Neural cell (in vitro differentiated cells): ENCODE data around the gene HAUS6. TPM values are rescaled to one million over a fixed set of nuclear protein-coding genes. Genes with fewer than 3 reads are reported as not detected.

Experiments
- H2AFZ ChIP-seq: fragments of 200-600, 300-800 bp; sonication (generic), shearing (Covaris generic); 2 replicates; pipeline ENCODE4 v1.6.0; 2014; ENCODE audit warnings: low read depth, mild to moderate bottlenecking, antibody characterized with exemption, low read length, moderate library complexity
- H3F3A ChIP-seq: fragments of 200-600 bp; shearing (Covaris generic); 2 replicates; pipeline ENCODE4 v1.6.1; 2016; ENCODE audit warnings: mild to moderate bottlenecking, moderate library complexity, mixed read lengths, antibody characterized with exemption, low read length; ENCODE audit not compliant: insufficient read depth, poor library complexity, severe bottlenecking
- H3K27ac ChIP-seq: fragments of 200-600, 300-800 bp; sonication (generic), shearing (Covaris generic); 2 replicates; pipeline ENCODE4 v1.5.1; 2014; ENCODE audit warnings: mild to moderate bottlenecking, low read length, moderate library complexity
- H3K27me3 ChIP-seq: fragments of 300-800, 200-600 bp; sonication (generic), shearing (Covaris generic); 2 replicates; pipeline ENCODE4 v1.6.0; 2014; ENCODE audit warnings: mild to moderate bottlenecking, low read depth, low read length, moderate library complexity; ENCODE audit not compliant: insufficient read depth
- H3K36me3 ChIP-seq: fragments of 300-800, 200-600 bp; sonication (generic), shearing (Covaris generic); 2 replicates; pipeline ENCODE4 v1.5.1; 2014; ENCODE audit warnings: mild to moderate bottlenecking, antibody characterized with exemption, low read length, moderate library complexity; ENCODE audit not compliant: insufficient read depth
- H3K4me2 ChIP-seq: fragments of 300-800, 200-600 bp; sonication (generic), shearing (Covaris generic); 2 replicates; pipeline ENCODE4 v1.6.0; 2014; ENCODE audit warnings: mild to moderate bottlenecking, low read length
- H3K4me3 ChIP-seq: fragments of 300-800, 200-600 bp; sonication (generic), shearing (Covaris generic); 2 replicates; pipeline ENCODE4 v1.5.1; 2014; ENCODE audit warnings: mild to moderate bottlenecking, low read length, moderate library complexity
- H3K79me2 ChIP-seq: fragments of 200-600 bp; shearing (Covaris generic); replicated peaks from 2 replicates; pipeline ENCODE4 v1.6.0; 2014; ENCODE audit warnings: mild to moderate bottlenecking, low read length, moderate library complexity; ENCODE audit not compliant: insufficient read depth
- H3K9ac ChIP-seq: fragments of 300-800, 200-600 bp; sonication (generic), shearing (Covaris generic); 2 replicates; pipeline ENCODE4 v1.6.1; 2016; ENCODE audit warnings: mild to moderate bottlenecking, low read length, mixed read lengths
- H3K9me2 ChIP-seq: fragments of 200-600 bp; shearing (Covaris generic); 2 replicates; pipeline ENCODE4 v1.6.1; 2016; ENCODE audit warnings: mild to moderate bottlenecking, low read length, mixed read lengths; ENCODE audit not compliant: insufficient read depth
- H3K9me3 ChIP-seq: fragments of 200-600, 300-800 bp; sonication (generic), shearing (Covaris generic); 2 replicates; pipeline ENCODE4 v1.6.1; 2016; ENCODE audit warnings: mild to moderate bottlenecking, mixed run types, low read length, moderate library complexity, mixed read lengths
- H4K20me1 ChIP-seq: fragments of 200-600 bp; shearing (Covaris generic); 2 replicates; pipeline ENCODE4 v1.6.1; 2016; ENCODE audit warnings: mild to moderate bottlenecking, mixed run types; ENCODE audit not compliant: insufficient read depth
- CTCF ChIP-seq: fragments of 450-650 bp; IDR thresholded peaks from 2 replicates; pipeline ENCODE4 v1.5.1; 2014; ENCODE audit warnings: antibody characterized with exemption, mild to moderate bottlenecking, moderate library complexity; ENCODE audit not compliant: poor library complexity, severe bottlenecking
- EP300 ChIP-seq: fragments of 450-650 bp; conservative IDR thresholded peaks from 2 replicates; pipeline ENCODE4 v1.6.1; 2014; ENCODE audit warnings: antibody characterized with exemption, mild to moderate bottlenecking, moderate library complexity; ENCODE audit not compliant: poor library complexity, severe bottlenecking
- EZH2 ChIP-seq: fragments of 200-600, 300-800 bp; shearing (Covaris generic), sonication (generic); IDR thresholded peaks from 2 replicates; pipeline ENCODE4 v1.6.1; 2014; ENCODE audit warnings: antibody characterized with exemption, low read length, borderline replicate concordance, mild to moderate bottlenecking; ENCODE audit not compliant: insufficient read depth, poor library complexity, severe bottlenecking
- MXI1 ChIP-seq: fragments of 450-650 bp; conservative IDR thresholded peaks from 2 replicates; pipeline ENCODE4 v1.6.1; 2014; ENCODE audit warnings: antibody characterized with exemption, mild to moderate bottlenecking; ENCODE audit not compliant: poor library complexity, severe bottlenecking
- POLR2AphosphoS5 ChIP-seq: IDR thresholded peaks from 2 replicates; pipeline ENCODE4 v1.6.1; 2012
- RAD21 ChIP-seq: fragments of 450-650 bp; conservative IDR thresholded peaks from 2 replicates; pipeline ENCODE4 v1.6.1; 2014; ENCODE audit warnings: antibody characterized with exemption, mild to moderate bottlenecking, moderate library complexity
- SMC3 ChIP-seq: fragments of 450-650 bp; conservative IDR thresholded peaks from 2 replicates; pipeline ENCODE4 v1.6.1; 2014; ENCODE audit warnings: antibody characterized with exemption, mild to moderate bottlenecking, moderate library complexity; ENCODE audit not compliant: poor library complexity
- TAF1 ChIP-seq: IDR thresholded peaks from 2 replicates; pipeline ENCODE4 v1.6.1; 2012; ENCODE audit warnings: low read depth
- polyA plus RNA-seq: library from polyadenylated mRNA; depleted of rRNA; stranded (reverse); fragments of >200 nt; gene quantifications from 2 replicates; pipeline ENCODE4 v1.2.3, GENCODE V29; 2014

Gene HAUS6
- polyA plus RNA-seq, 1 donor from 2014 or later: 15.2 TPM

DNA sequence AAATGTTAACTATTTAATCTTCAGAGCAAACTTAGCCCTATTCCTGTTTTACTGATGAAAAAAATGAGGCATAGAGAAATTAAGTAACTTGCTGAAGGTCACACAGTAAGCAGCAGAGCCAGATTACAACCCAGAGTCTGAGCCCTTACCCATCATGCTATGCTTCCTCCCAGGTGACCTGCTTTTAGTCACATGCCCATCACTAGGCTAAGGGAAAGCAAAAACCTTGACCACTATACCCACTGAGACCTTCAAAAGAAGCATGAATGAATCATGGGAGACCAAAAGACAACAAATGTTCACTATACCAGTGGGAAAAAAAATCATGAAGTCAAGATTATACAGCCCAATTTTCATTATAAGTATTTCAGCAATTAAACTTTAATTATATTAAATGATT lies 5.3 kb upstream of the HAUS6 start:
- no peaks in the 10 kb centered on the region for H3K36me3 ChIP-seq
- H3K9me2 ChIP-seq: no peaks in the 10 kb centered on the region
- no peaks in the 10 kb centered on the region for H4K20me1 ChIP-seq
- TF ChIP-seq MXI1 (no peak), TAF1 (no peak), EP300 (no peak), POLR2AphosphoS5 (no peak), SMC3 (no peak), EZH2 (no peak)
- H3K79me2 ChIP-seq: no peaks in the 10 kb centered on the region
- no peaks in the 10 kb centered on the region for H3K9me3 ChIP-seq
- no peaks in the 10 kb centered on the region for H3K27me3 ChIP-seq
- no peak overlapping the region for H3K4me2 ChIP-seq
- no peak overlapping the region for H2AFZ ChIP-seq
- H3K9ac ChIP-seq: no peak overlapping the region
- no peaks in the 10 kb centered on the region for H3F3A ChIP-seq
- no peak overlapping the region for H3K27ac ChIP-seq
- no peak overlapping the region for H3K4me3 ChIP-seq

GRCh38 chr9:19104515-19105282 lies 2.0 kb upstream of the HAUS6 start:
- no peaks in the 10 kb centered on the region for H3K36me3 ChIP-seq
- no peaks in the 10 kb centered on the region for H3F3A ChIP-seq
- H2AFZ ChIP-seq: no peak overlapping the region
- H3K9me2 ChIP-seq: no peaks in the 10 kb centered on the region
- H3K4me2 ChIP-seq: no peak overlapping the region
- H3K9ac ChIP-seq: no peak overlapping the region
- H3K9me3 ChIP-seq: no peaks in the 10 kb centered on the region
- no peak overlapping the region for H3K4me3 ChIP-seq
- H4K20me1 ChIP-seq: no peaks in the 10 kb centered on the region
- no peak overlapping the region for H3K27ac ChIP-seq
- peaks cover 23% of the 10 kb centered on the region for H3K79me2 ChIP-seq
- TF ChIP-seq SMC3: no peak
- TF ChIP-seq EP300: no peak
- TF ChIP-seq MXI1: no peak
- no peak for TF ChIP-seq POLR2AphosphoS5
- no peak for TF ChIP-seq CTCF
- TF ChIP-seq RAD21: no peak
- H3K27me3 ChIP-seq: no peaks in the 10 kb centered on the region

- H2AFZ ChIP-seq: peak overlapping the region; percentile 77
- H3K9ac ChIP-seq: peak overlapping the region; percentile 73
- H3K27me3 ChIP-seq: no peaks in the 10 kb centered on the region
- H3K4me2 ChIP-seq: peak overlapping the region; percentile 71
- H3K27ac ChIP-seq: peak overlapping the region; percentile 73
- H3K36me3 ChIP-seq: no peaks in the 10 kb centered on the region
- H3K79me2 ChIP-seq: peaks cover 25% of the 10 kb centered on the region
- no peaks in the 10 kb centered on the region for H3K9me2 ChIP-seq
- TF ChIP-seq RAD21 (peak; percentile 32), TAF1 (no peak)
- H3K4me3 ChIP-seq: peak overlapping the region; percentile 90
- H3K9me3 ChIP-seq: no peaks in the 10 kb centered on the region
- no peaks in the 10 kb centered on the region for H4K20me1 ChIP-seq
- H3F3A ChIP-seq: no peaks in the 10 kb centered on the region
Observed at GRCh38 chr9:19102181-19102630, 498 bp downstream of the HAUS6 start.
